ELF-1 (cell line): Measurements from ENCODE around the gene CTIF.
"Not testable (repeated sequence)": the region's sequence is repeated elsewhere in the genome, so short reads cannot be mapped to it uniquely, and the experiment has no call there.

Experiments
- DNase-seq: peaks from one replicate; pipeline ENCODE4 v3.0.0-alpha.2; 2016; ENCODE audit warnings: low read depth, low spot score

Gene CTIF

DNA sequence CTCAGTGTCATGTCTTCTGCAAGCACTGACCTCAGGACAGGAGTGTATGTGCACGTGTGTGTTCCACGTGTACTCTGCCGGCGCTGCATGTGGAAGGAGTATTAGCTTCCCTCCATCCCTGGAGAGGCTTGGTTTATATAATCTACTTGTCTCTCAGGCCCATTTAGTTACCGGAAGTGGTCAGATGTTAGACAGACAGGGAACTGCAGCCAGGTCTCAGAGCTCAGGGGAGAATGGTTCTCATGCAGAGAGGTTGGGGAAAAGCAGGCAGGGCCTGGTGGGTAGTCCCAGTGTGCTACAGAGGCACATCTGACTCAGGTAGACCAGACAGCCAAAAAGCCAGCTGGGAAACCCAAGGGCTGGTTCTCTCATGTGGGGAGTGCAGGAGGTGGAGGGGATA, 167.9 kb downstream of the CTIF start:
- no peak for DNase-seq

- DNase-seq = no peak
These were observed 168.9 kb downstream of the CTIF start for GRCh38 chr18:48707636-48708296.

- DNase-seq = no peak
These were observed 170.0 kb downstream of the CTIF start for GRCh38 chr18:48708807-48709206.

DNA sequence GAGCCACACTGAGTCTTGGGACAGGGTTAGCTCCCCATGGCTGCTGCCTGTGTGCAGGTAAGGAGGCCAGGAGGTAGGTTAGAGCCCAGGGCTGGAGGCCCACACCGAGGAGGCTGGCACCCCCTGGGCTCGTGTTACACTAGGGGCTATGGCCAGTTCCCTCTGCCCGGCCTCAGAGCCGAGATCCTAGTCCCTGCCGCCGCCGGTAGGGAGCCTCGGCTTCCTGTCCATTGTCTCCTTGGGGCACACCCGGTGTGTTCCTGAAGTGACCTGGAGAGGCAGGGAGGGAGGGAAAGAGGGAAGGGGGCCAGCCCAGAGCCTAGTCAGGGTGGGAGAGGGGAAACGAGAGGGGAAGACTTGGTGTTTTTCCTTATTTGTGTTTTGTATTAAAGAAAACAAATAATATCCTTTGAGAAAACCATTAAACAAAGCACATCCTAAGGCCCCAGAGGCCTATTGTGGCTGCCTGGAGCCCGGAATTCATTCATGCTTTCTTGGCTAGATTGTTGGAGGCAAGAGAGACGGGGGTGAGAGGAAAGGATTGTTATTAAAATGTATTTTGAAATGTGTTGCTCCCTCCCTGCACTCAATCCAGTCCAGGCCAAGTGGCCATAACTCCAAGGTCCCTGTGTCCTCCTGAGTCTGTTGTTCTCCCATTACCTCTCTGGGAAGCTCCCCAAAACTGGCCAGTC, 170.7 kb downstream of the CTIF start:
- peak; percentile 34 for DNase-seq

GRCh38 chr18:48711651-48712486, 173.0 kb downstream of the CTIF start:
- DNase-seq = peak; percentile 57

GRCh38 chr18:48713309-48713708, 174.5 kb downstream of the CTIF start:
- no peak for DNase-seq

GRCh38 chr18:48714873-48715272, 176.0 kb downstream of the CTIF start:
- peak; percentile 59 for DNase-seq

GRCh38 chr18:48715711-48716361, 177.0 kb downstream of the CTIF start:
- DNase-seq = peak; percentile 56

- DNase-seq = not testable (repeated sequence)
These were observed 178.4 kb downstream of the CTIF start for GRCh38 chr18:48717227-48717626.

DNA sequence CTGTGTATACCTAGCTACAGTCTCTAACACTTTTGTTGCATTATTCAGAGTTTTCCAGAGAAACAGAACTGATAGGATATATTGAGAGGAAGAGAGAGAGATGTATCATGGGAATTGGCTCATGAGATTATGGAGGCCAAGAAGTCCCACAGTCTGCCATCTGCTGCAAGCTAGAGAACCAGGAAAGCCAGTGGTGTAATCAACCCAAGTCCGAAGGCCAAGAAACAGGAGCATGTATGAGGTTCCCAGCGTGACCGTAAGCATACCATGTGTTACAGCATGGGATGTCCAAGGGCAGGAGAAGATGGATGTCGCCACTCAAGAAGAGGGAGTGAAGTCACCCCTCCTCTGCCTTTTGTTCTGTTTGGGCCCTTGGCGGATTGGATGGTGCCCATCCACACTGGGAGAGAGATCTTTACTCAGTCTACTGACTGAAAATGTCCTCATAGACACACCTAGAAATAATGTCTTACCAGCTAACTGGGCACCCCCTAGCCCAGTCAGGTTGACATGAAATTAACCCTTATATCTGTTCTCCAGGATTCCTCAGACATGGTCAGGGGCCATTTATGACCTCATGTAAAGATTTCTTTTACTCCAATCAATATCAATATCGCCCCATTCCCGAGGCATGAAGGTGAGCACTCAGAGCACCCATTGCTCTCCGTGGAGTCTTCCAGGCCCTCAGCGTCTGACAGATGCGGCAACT, 179.6 kb downstream of the CTIF start:
- no peak for DNase-seq

GRCh38 chr18:48719388-48719787, 180.6 kb downstream of the CTIF start:
- DNase-seq = no peak

- DNase-seq = no peak
These were observed 181.3 kb downstream of the CTIF start for GRCh38 chr18:48719974-48720654.

GRCh38 chr18:48720655-48721025, 181.8 kb downstream of the CTIF start:
- DNase-seq = no peak

GRCh38 chr18:48721312-48721711, 182.5 kb downstream of the CTIF start:
- no peak for DNase-seq

DNA sequence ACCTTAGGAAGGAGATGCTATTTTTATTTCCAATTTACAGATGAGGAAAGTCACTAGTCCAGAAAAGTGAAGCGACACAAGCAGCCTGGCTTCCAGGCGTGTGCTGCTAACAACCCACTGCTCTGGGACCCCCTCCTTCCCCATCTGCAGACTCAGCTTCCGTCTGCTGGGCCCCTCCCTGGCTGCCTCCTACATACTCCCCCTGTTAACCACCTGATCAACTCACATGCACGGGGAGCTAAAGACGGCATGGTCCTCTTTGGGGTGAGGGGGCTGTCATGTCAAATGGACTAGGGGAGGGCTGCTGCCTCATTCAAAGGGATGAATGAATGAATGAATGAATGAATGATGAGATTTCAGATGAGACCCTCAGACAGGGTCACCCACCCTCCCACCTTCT, 184.2 kb downstream of the CTIF start:
- DNase-seq = no peak

GRCh38 chr18:48723837-48724236, 185.0 kb downstream of the CTIF start:
- no peak for DNase-seq

GRCh38 chr18:48724442-48724841, 185.6 kb downstream of the CTIF start:
- DNase-seq = no peak

DNA sequence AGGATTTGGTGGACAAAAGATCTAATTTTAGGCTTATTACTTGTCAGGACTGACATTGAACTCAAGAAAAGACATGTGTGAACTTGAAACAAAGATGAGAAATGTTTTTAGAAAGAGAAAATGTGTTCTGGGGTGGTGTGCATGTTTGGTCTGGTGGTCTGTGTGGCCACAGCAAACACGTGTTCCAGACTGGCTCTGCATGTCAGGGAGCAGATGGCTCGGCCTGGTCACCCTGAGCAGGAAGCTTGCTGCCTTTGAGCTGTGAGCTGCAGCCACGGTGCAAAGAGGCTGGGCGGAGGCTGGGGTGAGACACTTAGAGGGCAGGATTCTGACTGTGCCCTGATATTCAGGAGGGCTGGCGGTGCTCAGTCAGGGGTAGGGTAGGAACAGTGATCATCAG, 186.1 kb downstream of the CTIF start:
- no peak for DNase-seq

DNA sequence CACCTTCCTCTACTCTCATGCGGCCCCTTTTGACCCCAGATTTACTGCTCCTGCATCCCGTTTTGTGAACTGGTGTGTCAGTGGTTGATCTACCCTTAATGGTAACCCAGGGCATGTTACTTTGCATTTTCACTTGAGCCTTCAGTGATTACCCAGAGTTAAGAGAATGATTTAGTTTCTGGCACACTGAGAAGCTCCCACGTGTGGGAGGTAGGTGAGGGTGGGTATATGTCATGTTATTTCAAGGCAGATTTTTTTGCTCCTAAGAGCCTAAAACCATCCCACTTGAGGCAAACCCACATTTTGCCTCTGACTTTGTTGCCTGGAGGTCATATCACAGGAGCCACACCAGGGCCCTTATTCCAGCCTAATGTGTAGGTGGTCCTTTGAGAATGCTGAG, 186.7 kb downstream of the CTIF start:
- DNase-seq = no peak

GRCh38 chr18:48727681-48728080, 188.8 kb downstream of the CTIF start:
- DNase-seq = no peak
